ENCODE data around the gene SNTG2. TPM values are rescaled to one million over a fixed set of nuclear protein-coding genes. Genes with fewer than 3 reads are reported as not detected.

Gene SNTG2
- total RNA-seq, 1 experiment from 2014 or later: not detected

DNA sequence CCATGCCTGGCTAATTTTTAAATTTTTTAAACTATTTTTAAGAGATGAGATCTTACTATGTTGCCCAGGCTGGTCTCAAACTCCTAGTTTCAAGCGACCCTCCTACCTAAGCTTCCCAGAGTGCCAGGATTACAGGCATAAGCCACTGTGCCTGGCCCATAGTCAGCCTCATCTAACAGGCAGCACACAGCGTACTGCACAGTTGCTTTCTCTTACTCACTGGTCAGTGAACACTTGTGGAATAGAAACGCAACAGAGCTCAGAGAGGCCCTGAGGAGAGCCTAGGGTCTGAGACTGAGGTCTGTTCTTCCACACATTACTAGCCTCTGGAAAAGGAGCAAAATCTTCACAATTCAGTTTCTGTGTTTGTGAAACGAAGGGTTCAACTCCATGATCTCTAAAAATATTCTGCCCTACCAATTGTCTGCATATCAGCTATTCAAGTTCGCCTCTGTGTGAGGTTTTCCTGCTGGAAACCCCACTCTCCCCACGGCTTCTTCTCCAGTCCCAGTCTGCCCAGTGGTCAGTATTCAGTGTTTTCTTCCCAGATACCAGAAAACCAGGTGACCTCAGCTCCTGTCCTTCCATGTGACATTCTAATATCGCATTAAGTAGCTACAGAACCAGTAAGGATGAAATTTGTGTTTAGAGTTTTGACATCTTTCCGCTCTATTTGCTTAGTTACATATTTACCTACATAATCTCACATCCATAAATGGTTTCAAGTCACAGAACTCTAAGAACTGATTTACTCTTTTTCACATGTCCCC lies 26.6 kb upstream of the SNTG2 start:
- Histone ChIP-seq H3K27me3 (no peaks in the 10 kb centered on the region), H3K4me3 (no peak overlapping the region), H3K9me3 (no peaks in the 10 kb centered on the region), H3K36me3 (no peaks in the 10 kb centered on the region)
- no peak for DNase-seq

GRCh38 chr2:924701-925100 lies 25.9 kb upstream of the SNTG2 start:
- Histone ChIP-seq H3K9me3 (no peaks in the 10 kb centered on the region), H3K27me3 (no peaks in the 10 kb centered on the region)
- DNase-seq: no peak

DNA sequence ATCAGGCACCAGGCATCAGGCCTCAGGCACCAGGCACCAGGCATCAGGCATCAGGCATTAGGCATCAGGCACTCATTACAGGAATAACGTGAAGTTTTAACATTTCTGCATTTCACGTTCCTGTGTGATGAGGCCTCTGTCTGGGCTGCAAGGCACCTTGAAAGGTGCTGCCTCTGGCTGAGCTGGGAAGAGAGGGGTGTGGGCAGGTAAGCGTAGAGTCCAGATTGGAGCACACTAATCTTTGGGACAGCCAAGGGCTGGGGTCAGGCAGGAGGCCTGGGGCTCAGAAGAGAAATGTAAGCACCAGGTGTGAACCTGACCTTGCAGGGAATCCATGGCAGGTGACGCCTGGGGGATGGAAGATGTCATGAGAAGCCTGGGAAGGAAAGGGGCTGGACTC lies 25.3 kb upstream of the SNTG2 start:
- no peaks in the 10 kb centered on the region for H3K9me3 ChIP-seq
- no peak for DNase-seq
- H3K4me3 ChIP-seq: no peak overlapping the region
- H3K27me3 ChIP-seq: no peaks in the 10 kb centered on the region
- H3K36me3 ChIP-seq: no peaks in the 10 kb centered on the region

More at GRCh38 chr2:924701-925100, 25.9 kb upstream of the SNTG2 start:
- Histone ChIP-seq H3K4me3 (no peak overlapping the region), H3K36me3 (no peaks in the 10 kb centered on the region)

DNA sequence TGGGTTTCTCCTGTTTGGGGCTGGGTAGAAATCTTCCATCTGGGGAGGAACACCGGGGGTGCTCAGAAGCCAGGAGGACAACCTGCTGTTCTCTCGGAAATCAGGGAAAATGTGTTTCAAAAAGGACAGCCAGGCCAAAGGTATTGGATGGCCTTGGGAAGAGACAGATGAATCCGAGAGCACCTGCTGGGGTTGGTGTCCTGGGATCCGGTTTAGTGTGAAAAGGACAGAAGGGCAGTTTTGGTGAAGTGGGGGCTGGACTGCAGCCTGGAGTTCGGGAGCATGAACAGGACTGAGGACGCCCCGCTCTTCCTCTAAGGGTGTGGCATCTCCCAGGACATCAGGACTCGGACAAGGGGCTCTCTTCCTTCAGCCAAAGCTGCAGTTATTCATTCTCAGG lies 24.9 kb upstream of the SNTG2 start:
- Histone ChIP-seq H3K4me3 (no peak overlapping the region), H3K9me3 (no peaks in the 10 kb centered on the region), H3K27me3 (no peaks in the 10 kb centered on the region), H3K36me3 (no peaks in the 10 kb centered on the region)
- no peak for DNase-seq

DNA sequence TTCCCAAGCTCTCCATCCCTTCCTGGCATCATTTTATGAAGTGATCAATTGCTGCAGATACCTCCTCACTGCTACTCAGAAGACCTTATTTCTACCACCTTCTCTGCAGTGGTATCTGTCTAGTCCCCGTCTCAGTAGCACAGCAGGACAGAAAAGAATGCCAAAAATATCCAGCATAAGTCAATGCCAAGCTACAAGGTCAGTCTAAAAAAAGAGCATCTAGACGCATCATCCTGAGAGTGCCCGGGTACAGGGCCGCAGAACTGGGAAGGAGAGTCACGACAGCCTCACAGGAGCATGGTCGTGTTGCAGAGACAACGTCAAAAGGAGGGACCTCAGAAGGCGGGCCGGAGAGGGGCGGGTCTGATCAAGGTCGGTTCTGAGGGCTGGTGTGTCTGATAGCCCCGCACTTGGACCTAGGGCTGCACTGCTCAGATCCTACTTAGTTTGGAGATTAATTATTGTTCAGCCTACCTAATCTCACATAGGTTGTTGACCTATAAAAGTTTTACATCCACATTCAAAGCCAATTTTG lies 24.3 kb upstream of the SNTG2 start:
- no peaks in the 10 kb centered on the region for H3K9me3 ChIP-seq

DNA sequence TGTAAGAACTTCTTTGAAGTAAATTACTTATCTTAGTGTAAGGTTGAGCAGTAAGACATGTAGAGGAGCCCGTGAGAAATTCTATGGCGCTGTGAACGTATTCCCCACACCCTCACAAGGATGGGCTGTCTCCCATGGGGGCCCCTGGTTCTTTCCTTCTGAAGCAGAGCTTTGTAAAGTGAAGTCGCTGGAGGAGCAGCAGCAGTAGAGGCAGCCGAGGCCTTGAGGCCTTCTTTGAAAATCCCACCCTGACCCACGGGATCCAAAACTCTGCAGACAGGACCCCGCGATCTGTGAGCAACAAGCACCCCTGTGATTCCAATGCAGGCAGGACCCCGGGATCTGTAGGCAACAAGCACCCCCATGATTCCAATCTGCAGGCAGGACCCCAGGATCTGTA lies 23.8 kb upstream of the SNTG2 start:
- no peak for DNase-seq
- no peak overlapping the region for H3K4me3 ChIP-seq
- H3K36me3 ChIP-seq: no peaks in the 10 kb centered on the region
- no peaks in the 10 kb centered on the region for H3K9me3 ChIP-seq
- H3K27me3 ChIP-seq: no peaks in the 10 kb centered on the region

More for the DNA sequence above, 24.3 kb upstream of the SNTG2 start:
- no peaks in the 10 kb centered on the region for H3K27me3 ChIP-seq
- no peak overlapping the region for H3K4me3 ChIP-seq
- DNase-seq: no peak
- no peaks in the 10 kb centered on the region for H3K36me3 ChIP-seq

DNA sequence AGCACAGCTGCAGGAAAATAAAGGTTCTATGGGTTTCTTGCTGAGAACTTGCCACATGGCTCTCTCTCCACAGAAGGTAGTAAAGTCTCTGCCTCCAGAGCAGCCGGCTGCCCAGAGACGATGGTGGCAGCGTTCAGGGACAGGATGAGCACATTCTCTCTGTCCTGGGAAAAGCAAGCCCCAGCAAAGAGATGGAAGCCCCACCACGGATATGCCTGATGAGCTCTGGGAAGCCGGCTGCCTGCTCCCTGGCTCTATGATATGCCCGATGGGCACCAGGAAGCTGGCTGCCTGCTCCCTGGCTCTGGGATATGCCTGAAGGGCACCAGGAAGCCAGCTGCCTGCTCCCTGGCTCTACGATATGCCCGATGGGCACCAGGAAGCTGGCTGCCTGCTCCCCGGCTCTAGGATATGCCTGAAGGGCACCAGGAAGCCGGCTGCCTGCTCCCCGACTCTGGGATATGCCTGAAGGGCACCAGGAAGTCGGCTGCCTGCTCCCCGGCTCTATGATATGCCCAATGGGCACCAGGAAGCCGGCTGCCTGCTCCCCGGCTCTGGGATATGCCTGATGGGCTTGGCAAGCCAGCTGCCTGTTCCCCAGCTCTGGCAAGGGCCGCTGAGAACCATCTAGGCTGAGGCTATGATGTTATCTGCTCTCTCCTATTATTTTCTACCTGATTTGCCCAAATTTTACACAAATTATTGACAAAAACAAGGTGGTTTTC lies 21.5 kb upstream of the SNTG2 start:
- Histone ChIP-seq H3K27me3 (no peaks in the 10 kb centered on the region), H3K9me3 (no peaks in the 10 kb centered on the region), H3K4me3 (no peak overlapping the region), H3K36me3 (no peaks in the 10 kb centered on the region)
- no peak for DNase-seq

GRCh38 chr2:929925-930324 lies 20.7 kb upstream of the SNTG2 start:
- Histone ChIP-seq H3K4me3 (no peak overlapping the region), H3K36me3 (no peaks in the 10 kb centered on the region), H3K9me3 (no peaks in the 10 kb centered on the region), H3K27me3 (no peaks in the 10 kb centered on the region)
- no peak for DNase-seq

- Histone ChIP-seq H3K36me3 (no peaks in the 10 kb centered on the region), H3K4me3 (no peak overlapping the region), H3K9me3 (no peaks in the 10 kb centered on the region), H3K27me3 (no peaks in the 10 kb centered on the region)
- DNase-seq: no peak
These were observed 19.7 kb upstream of the SNTG2 start for GRCh38 chr2:930935-931334.

- H3K4me3 ChIP-seq: no peak overlapping the region
- DNase-seq: no peak
- no peaks in the 10 kb centered on the region for H3K27me3 ChIP-seq
- H3K9me3 ChIP-seq: no peaks in the 10 kb centered on the region
- no peaks in the 10 kb centered on the region for H3K36me3 ChIP-seq
These were observed 18.1 kb upstream of the SNTG2 start for GRCh38 chr2:932320-933115.

DNA sequence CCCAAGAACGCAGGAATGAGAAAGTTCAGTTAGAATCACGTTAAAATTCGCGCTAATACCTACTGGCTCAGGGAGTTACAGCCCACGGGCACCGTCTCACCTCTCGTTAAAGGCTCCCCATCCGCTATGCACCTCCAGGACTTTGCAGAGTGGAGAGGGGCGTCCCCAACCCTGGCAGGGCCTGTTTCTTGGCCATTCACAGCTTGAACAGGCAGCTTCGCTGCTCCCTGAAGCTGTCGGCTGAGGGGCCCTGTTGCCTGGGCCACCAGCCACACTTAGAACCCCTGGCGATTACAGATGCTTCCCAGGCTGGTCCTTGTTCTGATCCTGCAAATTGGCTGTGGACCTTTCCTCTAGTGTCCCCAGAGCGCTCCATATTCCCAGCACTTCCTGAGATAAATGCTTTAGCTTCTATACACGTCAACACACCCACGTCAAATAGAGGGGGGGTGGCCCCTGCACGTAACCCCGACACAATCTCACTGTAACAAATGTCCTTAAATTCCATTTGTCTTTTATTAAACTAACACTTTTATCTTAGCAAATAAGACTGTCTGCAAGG lies 16.8 kb upstream of the SNTG2 start:
- H3K9me3 ChIP-seq: no peaks in the 10 kb centered on the region
- H3K36me3 ChIP-seq: no peaks in the 10 kb centered on the region
- H3K4me3 ChIP-seq: no peak overlapping the region
- no peak for DNase-seq
- H3K27me3 ChIP-seq: no peaks in the 10 kb centered on the region

GRCh38 chr2:937530-937929 lies 13.1 kb upstream of the SNTG2 start:
- Histone ChIP-seq H3K4me3 (no peak overlapping the region), H3K36me3 (no peaks in the 10 kb centered on the region), H3K27me3 (no peaks in the 10 kb centered on the region), H3K9me3 (no peaks in the 10 kb centered on the region)
- DNase-seq: no peak

- no peak for DNase-seq
- no peaks in the 10 kb centered on the region for H3K36me3 ChIP-seq
- H3K27me3 ChIP-seq: no peaks in the 10 kb centered on the region
- H3K9me3 ChIP-seq: no peaks in the 10 kb centered on the region
- no peak overlapping the region for H3K4me3 ChIP-seq
These were observed 12.3 kb upstream of the SNTG2 start for GRCh38 chr2:938181-939005.

- no peak overlapping the region for H3K4me3 ChIP-seq
- H3K9me3 ChIP-seq: no peaks in the 10 kb centered on the region
- H3K27me3 ChIP-seq: no peaks in the 10 kb centered on the region
- no peaks in the 10 kb centered on the region for H3K36me3 ChIP-seq
- DNase-seq: no peak
These were observed 10.6 kb upstream of the SNTG2 start for GRCh38 chr2:939936-940601.

DNA sequence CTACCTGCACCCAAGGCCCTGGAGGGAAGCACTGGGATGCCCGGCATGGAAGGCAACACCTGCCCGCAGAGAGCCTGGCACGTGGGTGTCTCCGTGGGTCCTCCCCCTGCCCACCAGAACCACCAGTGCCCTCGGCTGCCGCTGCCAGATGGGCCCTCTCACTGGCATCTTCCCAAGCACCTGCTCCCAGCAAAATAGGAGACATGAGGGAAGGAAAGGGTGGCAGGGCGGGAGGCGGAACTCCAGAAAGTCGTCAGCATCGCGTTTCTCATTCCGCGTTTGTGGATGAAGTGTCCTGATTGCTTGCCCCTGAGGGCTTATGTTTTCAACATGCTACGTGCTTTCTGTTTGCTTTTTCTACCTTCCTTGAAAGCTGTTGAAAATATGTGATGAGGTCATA lies 8.8 kb upstream of the SNTG2 start:
- Histone ChIP-seq H3K4me3 (no peak overlapping the region), H3K36me3 (no peaks in the 10 kb centered on the region), H3K9me3 (no peaks in the 10 kb centered on the region), H3K27me3 (no peaks in the 10 kb centered on the region)
- DNase-seq: no peak
